C4-2B (cell line): ENCODE measurements around the gene STK40.
A peak's percentile ranks its signal among the peaks of the same experiment; 100 is the strongest.

Experiments
- H3K27ac ChIP-seq: fragments of 450-650 bp; 2 replicates; pipeline ENCODE4 v1.5.1; 2017
- CTCF ChIP-seq: fragments of 450-650 bp; conservative IDR thresholded peaks from 2 replicates; pipeline ENCODE4 v1.5.1; 2017; ENCODE audit warnings: mild to moderate bottlenecking
- ZFX ChIP-seq: fragments of 450-650 bp; IDR thresholded peaks from 2 replicates; pipeline ENCODE4 v1.6.1; 2017

The STK40 gene

GRCh38 chr1:36385410-36386264, at the start of gene STK40:
Gene STK40, minus strand, starts transcription at chr1:36385924. Its CDS starts 24,592 bp downstream, at chr1:36361332.
- TF ChIP-seq ZFX (0 out of 2 replicates have a peak, but pooled peaks have one; percentile 38), CTCF (no peak)
- H3K27ac ChIP-seq: peak within 1 kb of the TSS; percentile 92

GRCh38 chr1:36433102-36433501, 47.4 kb upstream of the STK40 start:
- no peak overlapping the region for H3K27ac ChIP-seq
- TF ChIP-seq ZFX: no peak
- no peak for TF ChIP-seq CTCF

DNA sequence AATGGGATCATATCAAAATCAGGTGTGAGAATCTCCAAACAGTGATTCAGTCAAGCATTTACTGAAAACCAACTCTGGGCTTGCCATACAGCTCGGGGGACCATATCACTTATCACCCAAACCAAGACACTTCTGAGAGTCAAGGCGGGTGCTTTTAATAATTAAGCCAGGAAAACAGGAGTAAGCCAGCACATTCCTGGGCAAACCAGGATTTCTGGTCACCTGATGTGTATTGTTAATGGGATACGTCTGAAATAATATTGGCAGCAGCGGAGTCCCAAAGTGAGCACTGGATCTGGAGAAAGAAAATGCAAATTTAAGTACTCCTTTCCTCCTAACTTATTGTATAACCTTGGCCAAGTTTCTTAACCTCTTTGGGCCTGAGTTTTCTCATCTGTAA, 46.9 kb upstream of the STK40 start:
- H3K27ac ChIP-seq: no peak overlapping the region
- no peak for TF ChIP-seq CTCF

DNA sequence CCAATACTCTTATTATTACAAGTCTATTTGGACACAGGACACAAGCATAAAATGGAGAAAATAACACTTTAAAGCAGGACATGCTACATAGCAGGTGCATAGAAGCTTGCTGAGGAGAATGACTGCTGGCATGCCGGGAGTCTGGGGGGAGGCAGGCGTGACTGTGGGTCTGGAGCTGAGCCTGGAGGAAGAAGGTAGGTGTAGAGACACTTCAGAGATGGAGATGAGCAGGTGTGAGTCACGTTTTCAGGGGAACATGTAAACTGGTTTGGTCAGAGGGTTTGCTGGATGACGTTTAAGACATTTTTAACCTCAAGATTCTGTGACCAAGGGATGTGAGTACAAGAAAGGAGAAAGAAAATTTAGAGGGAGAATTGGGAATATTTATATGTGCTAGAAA, 40.1 kb upstream of the STK40 start:
- TF ChIP-seq ZFX (no peak), CTCF (no peak)
- H3K27ac ChIP-seq: no peak overlapping the region

GRCh38 chr1:36421649-36422048, 35.9 kb upstream of the STK40 start:
- TF ChIP-seq CTCF: no peak
- TF ChIP-seq ZFX: no peak
- no peak overlapping the region for H3K27ac ChIP-seq

DNA sequence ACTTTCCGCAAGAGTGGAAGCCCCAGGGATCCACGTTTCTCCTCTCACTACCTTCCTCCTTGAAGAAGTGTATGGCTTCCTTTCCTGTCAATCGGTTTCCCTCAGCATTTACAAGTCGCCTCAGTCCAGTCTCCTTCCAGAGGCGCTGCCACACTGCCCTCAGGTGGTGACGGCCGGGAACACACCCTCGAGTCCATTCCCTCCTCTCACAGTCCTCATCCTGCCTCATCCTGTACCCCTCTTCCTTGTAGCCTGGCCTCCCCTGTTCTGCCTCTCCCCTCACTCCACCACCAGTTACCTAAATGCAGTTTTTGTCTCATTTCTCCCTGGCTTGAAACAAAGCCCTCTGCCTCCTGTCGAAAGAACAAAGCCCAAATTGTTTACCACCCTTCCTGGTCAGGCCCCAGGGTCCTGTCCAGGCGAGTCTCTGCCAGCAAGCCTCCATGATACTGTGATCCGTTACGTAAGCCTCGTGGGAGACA, 35.2 kb upstream of the STK40 start:
- no peak overlapping the region for H3K27ac ChIP-seq
- TF ChIP-seq CTCF (peak; percentile 98), ZFX (no peak)

DNA sequence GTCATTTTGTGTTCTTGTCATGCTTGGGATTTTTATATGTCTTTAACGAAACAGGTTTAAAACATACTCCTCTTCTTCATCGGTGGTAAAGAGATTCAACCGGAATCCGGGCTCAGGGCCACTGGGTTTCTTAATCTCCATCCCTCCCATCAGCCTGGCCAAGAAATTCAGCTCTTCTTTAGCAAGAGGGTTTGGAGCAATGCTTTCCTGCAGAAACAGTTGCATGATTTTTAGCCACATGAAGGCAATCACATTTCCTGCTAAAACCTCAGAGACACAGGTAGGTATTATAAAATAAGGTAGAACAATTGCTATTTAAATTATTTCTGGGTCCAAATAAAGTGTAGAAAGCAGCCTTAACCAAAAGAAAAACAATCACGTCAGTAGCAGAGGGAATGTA, 34.7 kb upstream of the STK40 start:
- no peak overlapping the region for H3K27ac ChIP-seq
- TF ChIP-seq CTCF (no peak), ZFX (no peak)
